Left lobe of liver (tissue), 2 donors: ENCODE results near the gene BNC2. TPM values are rescaled to one million over a fixed set of nuclear protein-coding genes. Genes with fewer than 3 reads are reported as not detected.
"Not testable (repeated sequence)": the region's sequence is repeated elsewhere in the genome, so short reads cannot be mapped to it uniquely, and the experiment has no call there.

Experiments used
- ATAC-seq: fragments of 200-7000 bp; cut with Tn5 transposase; one replicate; pipeline ENCODE4 v1.9.1; 2020; ENCODE audit warnings: mild to moderate bottlenecking, moderate library complexity
- DNase-seq: peaks from one replicate; pipeline ENCODE4 v3.0.0-alpha.2; 2020; ENCODE audit warnings: low spot score
- total RNA-seq: library from RNA; stranded (reverse); gene quantifications from one replicate; pipeline ENCODE4 v1.2.1, GENCODE V29; 2021
- donor health status: DM: no; HTN: no; CAD: no; lungs with moderate emphysema.
- donor health status: DM: no; HTN: yes; CAD: no.

BNC2 gene
- total RNA-seq, 1 donor from 2014 or later = 0.55 TPM

- no peak for ATAC-seq
- DNase-seq = no peak
These were observed 348.5 kb downstream of the BNC2 start for GRCh38 chr9:16521868-16522411.

GRCh38 chr9:16519001-16519400, 351.5 kb downstream of the BNC2 start:
- ATAC-seq (no peak), DNase-seq (no peak)

DNA sequence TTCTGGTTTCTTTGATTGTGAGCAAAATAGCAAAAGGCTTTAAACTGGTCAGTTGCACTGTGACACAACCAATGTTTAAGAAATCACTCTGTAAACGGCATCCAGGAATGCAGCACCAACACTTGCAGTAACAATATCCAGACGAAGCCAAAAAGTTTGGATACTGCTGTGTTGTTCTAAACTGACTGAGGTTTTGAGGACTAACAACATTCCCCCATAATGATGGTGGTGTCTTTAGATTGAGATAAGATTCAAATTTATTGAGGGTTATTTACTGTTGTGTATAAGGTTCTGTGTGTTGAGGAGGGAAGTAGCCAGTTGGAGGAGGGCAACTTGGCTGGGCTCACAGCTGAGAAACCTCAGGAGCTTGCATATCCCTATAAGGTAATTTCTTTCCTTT, 353.6 kb downstream of the BNC2 start:
- DNase-seq (no peak), ATAC-seq (no peak)

DNA sequence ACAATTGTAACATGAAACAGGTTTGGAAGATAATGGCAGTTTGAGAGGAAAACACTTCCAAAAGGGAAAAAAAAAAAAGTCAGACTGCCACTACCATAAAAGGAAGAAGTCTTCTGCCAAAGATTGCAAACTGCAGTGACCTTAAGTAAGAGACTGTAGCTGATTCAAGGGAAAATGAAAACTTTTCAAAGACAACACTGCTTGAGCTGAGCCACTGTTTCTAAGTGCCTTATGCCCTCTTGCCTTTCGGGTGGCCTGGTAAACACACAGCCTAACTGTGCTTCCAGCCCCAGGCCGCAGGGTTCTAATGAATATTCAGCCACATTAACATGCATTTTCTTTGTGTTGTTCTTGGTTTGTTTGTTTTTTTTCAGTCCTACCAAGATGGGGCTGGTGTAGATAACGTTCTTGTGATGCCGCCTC, 354.6 kb downstream of the BNC2 start:
- DNase-seq (no peak), ATAC-seq (peak; percentile 31)

DNA sequence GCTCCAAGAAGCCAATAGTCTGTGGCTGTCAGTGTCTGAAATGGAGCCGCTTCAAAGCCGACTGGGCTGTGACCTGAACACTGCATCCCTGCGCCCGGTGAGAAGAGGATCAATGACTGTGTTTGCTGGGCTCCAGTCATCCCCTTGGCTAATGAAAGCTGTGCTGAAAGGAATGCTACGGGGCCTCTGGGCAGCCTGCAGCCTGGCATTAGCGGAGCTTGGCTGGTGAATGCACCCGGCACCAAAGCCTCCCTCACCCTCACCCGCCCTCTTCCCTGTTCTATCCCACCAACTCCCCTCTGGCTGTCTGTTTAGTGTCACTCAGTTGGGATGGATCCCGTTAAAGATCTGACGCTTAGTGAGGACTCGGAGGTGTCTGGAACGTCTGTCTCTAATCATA, 355.3 kb downstream of the BNC2 start:
- ATAC-seq (no peak), DNase-seq (no peak)

- DNase-seq (no peak), ATAC-seq (no peak)
These were observed 356.3 kb downstream of the BNC2 start for GRCh38 chr9:16514131-16514530.

GRCh38 chr9:16512281-16512680, 358.2 kb downstream of the BNC2 start:
- ATAC-seq (no peak), DNase-seq (no peak)

- DNase-seq = no peak
- ATAC-seq = no peak
These were observed 360.0 kb downstream of the BNC2 start for GRCh38 chr9:16510482-16510881.

GRCh38 chr9:16509997-16510396, 360.5 kb downstream of the BNC2 start:
- no peak for DNase-seq
- no peak for ATAC-seq

GRCh38 chr9:16505199-16505598, 365.3 kb downstream of the BNC2 start:
- ATAC-seq = no peak
- no peak for DNase-seq

GRCh38 chr9:16501726-16502125, 368.7 kb downstream of the BNC2 start:
- DNase-seq (no peak), ATAC-seq (no peak)

DNA sequence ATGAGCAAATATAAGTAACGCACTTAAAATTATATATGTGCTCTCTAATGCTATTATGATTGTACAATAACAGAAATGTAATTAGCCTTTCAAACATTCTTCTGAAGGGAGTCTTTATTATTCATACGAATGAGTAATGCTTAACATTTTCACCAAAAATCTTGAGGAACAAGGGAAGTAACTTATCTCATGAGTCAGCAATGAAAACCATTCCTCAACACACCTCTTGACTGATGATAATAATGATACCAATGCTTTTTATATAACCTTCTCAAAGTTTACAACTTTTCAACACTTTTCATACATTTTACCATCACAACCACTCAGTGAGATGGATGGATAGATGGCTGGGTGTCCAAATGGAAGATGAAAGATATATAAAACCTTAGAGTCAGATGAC, 369.3 kb downstream of the BNC2 start:
- DNase-seq (no peak), ATAC-seq (no peak)

GRCh38 chr9:16500386-16500785, 370.1 kb downstream of the BNC2 start:
- ATAC-seq (no peak), DNase-seq (no peak)

DNA sequence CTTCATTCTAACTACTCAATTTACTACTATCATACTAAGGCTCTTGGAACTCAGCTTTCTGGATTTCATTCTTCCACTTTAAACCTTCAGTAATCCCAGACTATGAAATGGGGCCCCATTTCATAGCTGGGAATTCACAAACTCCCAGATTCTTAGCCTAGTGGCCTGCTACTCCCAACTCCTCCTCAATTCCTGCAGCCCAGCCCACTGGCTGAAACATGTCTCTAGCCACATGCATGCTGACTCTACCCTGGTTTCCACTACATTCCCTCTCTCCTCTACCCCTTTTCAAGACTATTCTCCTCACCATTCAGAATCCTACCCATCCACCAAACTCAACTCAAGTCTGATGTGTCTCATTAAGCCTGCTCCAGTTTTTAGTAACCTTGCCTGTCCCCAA, 370.6 kb downstream of the BNC2 start:
- DNase-seq (no peak), ATAC-seq (no peak)

DNA sequence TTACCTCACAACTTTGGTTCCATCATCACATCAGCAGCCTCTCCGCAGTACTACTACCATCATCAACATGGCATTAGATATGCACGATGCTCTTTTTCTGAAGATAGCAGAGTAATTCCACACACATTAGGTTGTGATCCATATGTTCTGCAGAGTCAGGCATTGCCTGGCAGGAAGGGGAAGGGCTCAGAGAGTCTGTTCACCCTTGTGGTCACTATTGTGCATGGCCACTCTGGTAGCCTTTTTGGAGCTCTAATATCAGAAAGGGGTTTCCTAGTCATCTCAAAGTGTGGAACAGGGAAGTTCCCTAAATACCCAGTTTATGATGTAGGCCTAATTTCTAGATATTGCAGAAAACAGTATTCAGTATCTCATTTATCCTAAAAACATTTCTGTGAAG, 373.6 kb downstream of the BNC2 start:
- DNase-seq (no peak), ATAC-seq (no peak)

GRCh38 chr9:16487915-16488314, 382.6 kb downstream of the BNC2 start:
- ATAC-seq (no peak), DNase-seq (no peak)

- no peak for ATAC-seq
- DNase-seq = no peak
These were observed 384.7 kb downstream of the BNC2 start for GRCh38 chr9:16485575-16486321.

- DNase-seq (no peak), ATAC-seq (no peak)
These were observed 385.3 kb downstream of the BNC2 start for GRCh38 chr9:16485160-16485559.

DNA sequence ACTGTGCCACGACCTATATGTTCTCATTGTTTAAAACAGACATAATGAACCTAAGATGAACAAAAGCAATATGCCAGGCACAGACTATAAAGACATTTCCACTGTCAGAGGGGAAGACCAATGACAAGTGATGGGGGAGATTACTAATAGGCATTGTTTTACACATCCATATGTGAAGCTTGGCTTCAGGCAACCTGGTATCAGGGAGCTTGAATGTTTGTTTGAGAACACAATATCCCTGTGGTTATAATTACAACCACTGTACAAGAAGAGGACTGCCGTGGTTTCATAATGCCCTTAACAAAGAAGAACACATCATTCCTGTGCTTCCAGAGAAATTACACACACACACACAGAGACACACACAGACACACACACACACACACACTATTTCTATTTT, 385.7 kb downstream of the BNC2 start:
- DNase-seq (no peak), ATAC-seq (no peak)

- no peak for ATAC-seq
- no peak for DNase-seq
These were observed 386.3 kb downstream of the BNC2 start for GRCh38 chr9:16484180-16484579.

DNA sequence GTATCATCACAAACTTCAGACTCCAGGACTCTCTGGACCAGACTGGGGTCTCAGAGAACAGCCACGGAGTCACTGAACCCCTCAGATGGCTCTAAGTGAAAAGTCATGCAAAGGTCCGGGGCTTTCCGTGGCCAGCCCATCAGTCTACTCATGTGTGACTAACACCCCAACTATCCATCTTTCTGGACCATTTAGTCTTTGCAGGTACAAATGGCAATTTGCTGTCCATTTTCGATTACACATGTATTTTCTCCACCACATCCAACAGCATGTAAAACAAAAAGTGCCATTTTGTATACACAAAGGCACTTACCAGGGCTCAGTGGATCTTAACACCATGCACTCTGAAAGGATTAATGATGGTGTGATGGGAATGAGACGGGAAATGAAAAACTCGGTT, 387.7 kb downstream of the BNC2 start:
- no peak for DNase-seq

GRCh38 chr9:16480584-16480983, 389.9 kb downstream of the BNC2 start:
- ATAC-seq, DNase-seq: not testable (repeated sequence)

More for the DNA sequence above, 387.7 kb downstream of the BNC2 start:
- ATAC-seq = no peak

DNA sequence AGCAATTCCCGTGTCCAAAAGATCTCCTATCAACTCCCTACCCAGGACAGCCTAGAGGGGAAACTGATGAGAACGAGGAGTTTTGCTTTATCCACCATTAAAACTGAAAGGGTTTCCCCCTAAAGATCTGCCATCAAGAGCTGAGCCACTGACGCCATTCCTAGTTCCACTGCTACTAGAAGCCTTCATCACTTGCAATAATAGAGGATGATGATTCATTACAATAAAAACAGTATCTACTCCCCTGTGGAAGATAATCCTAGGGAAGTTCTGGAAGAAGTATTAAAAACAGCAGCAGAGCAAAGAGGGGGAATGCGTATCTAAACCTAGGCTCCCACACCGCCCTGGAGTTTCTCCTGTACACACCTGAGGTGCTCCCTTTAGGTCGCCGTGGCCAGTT, 394.5 kb downstream of the BNC2 start:
- no peak for ATAC-seq

More for the DNA sequence above, 394.5 kb downstream of the BNC2 start:
- DNase-seq = no peak
